Measurements from ENCODE around the gene HOXB13.

GRCh38 chr17:48727415-48728175 lies 955 bp downstream of the HOXB13 start:
- TF ChIP-seq CTCF (IDR thresholded peaks at IDR 0.05; ENCODE audit: low read depth, low read length) (no peak), EZH2phosphoT487 (IDR thresholded peaks at IDR 0.05; ENCODE audit: low read depth) (no peak)

Data from OCI-LY3 (cell line).